K562 (cell line): ENCODE results near the gene IGF2. TPM values are rescaled to one million over a fixed set of nuclear protein-coding genes. Genes with fewer than 3 reads are reported as not detected.

ENCODE experiments used
- SETDB1 ChIP-seq: IDR thresholded peaks from one replicate; pipeline ENCODE4 v1.6.1; 2012; ENCODE audit warnings: low read length, control low read depth, inconsistent platforms
- ZNF76 ChIP-seq: fragments of 250-450 bp; sonication (Bioruptor Pico); IDR thresholded peaks from 2 replicates; pipeline ENCODE4 v1.4.0; 2020; ENCODE audit warnings: mild to moderate bottlenecking, moderate library complexity, borderline replicate concordance
- polyA plus RNA-seq, 8 experiments: library from polyadenylated mRNA; depleted of rRNA in 4 of 8; stranded (reverse) in 5 of 8; unstranded in 3 of 8; fragments of >200 nt; fragmentation: Nextera tagmentation in 2 of 8; fragmentation: Illumina TruSeq in 1 of 8; extraction: Ambion mirVana in 2 of 8; extraction: Trizol in 1 of 8; gene quantifications; 2 replicates each; pipeline versions ENCODE4 v1.2.1 to v1.2.3, GENCODE V29; 2011 to 2014; ENCODE audit warnings: inconsistent platforms in 1 of 8, missing spikeins in 1 of 8
- total RNA-seq, 7 experiments: library from RNA; depleted of rRNA in 6 of 7; stranded (reverse); fragments of >200 nt in 6 of 7; fragmentation: Illumina TruSeq in 2 of 7; extraction: Trizol in 2 of 7; gene quantifications; 2 replicates each; pipeline versions ENCODE4 v1.2.1 to v1.2.3, GENCODE V29; 2011 to 2021; ENCODE audit warnings: low replicate concordance in 1 of 7
- TF ChIP-seq, protein P1 (sequence below): fragments of 450-650 bp; IDR thresholded peaks from 2 replicates; pipeline ENCODE4 v1.6.1; 2018; ENCODE audit not compliant: partially characterized antibody
- TF ChIP-seq, protein P2 (sequence below): fragments of 250-450 bp; sonication (Bioruptor Pico); IDR thresholded peaks from 2 replicates; pipeline ENCODE4 v1.4.0; 2020

Gene IGF2
- total and polyA plus RNA-seq, 9 of the 15 experiments (the other 6 are each of a cell fraction or from before 2014, with no cell fraction given), result 0.16 TPM; not detected in 8

DNA sequence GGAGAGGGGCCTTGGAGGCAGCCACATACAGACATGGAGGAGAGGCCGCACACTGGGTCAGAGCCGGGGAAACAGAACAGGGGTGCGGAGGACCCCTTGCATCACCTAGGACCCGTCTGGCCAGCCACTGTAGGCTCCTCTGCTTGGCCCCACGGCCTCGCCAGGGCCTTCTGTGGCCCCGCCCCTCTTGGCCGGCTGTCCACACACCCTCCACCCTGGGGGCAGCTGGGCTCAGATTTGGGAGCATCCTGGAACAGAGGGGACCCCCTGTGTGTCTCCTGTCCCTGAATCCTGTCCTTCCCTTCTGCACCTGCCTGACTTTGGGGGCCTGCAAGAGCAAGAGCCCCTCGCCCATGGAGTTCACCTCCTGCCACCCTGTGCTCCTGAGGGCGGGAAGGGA, 40.3 kb upstream of the IGF2 start (continued):
- TF ChIP-seq, protein P1, sequence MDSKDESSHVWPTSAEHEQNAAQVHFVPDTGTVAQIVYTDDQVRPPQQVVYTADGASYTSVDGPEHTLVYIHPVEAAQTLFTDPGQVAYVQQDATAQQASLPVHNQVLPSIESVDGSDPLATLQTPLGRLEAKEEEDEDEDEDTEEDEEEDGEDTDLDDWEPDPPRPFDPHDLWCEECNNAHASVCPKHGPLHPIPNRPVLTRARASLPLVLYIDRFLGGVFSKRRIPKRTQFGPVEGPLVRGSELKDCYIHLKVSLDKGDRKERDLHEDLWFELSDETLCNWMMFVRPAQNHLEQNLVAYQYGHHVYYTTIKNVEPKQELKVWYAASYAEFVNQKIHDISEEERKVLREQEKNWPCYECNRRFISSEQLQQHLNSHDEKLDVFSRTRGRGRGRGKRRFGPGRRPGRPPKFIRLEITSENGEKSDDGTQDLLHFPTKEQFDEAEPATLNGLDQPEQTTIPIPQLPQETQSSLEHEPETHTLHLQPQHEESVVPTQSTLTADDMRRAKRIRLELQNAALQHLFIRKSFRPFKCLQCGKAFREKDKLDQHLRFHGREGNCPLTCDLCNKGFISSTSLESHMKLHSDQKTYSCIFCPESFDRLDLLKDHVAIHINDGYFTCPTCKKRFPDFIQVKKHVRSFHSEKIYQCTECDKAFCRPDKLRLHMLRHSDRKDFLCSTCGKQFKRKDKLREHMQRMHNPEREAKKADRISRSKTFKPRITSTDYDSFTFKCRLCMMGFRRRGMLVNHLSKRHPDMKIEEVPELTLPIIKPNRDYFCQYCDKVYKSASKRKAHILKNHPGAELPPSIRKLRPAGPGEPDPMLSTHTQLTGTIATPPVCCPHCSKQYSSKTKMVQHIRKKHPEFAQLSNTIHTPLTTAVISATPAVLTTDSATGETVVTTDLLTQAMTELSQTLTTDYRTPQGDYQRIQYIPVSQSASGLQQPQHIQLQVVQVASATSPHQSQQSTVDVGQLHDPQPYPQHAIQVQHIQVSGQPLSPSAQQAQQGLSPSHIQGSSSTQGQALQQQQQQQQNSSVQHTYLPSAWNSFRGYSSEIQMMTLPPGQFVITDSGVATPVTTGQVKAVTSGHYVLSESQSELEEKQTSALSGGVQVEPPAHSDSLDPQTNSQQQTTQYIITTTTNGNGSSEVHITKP, result no peak
- TF ChIP-seq ZNF76 (CRISPR knock-in tag) (no peak), SETDB1 (no peak)
- TF ChIP-seq, protein P2, sequence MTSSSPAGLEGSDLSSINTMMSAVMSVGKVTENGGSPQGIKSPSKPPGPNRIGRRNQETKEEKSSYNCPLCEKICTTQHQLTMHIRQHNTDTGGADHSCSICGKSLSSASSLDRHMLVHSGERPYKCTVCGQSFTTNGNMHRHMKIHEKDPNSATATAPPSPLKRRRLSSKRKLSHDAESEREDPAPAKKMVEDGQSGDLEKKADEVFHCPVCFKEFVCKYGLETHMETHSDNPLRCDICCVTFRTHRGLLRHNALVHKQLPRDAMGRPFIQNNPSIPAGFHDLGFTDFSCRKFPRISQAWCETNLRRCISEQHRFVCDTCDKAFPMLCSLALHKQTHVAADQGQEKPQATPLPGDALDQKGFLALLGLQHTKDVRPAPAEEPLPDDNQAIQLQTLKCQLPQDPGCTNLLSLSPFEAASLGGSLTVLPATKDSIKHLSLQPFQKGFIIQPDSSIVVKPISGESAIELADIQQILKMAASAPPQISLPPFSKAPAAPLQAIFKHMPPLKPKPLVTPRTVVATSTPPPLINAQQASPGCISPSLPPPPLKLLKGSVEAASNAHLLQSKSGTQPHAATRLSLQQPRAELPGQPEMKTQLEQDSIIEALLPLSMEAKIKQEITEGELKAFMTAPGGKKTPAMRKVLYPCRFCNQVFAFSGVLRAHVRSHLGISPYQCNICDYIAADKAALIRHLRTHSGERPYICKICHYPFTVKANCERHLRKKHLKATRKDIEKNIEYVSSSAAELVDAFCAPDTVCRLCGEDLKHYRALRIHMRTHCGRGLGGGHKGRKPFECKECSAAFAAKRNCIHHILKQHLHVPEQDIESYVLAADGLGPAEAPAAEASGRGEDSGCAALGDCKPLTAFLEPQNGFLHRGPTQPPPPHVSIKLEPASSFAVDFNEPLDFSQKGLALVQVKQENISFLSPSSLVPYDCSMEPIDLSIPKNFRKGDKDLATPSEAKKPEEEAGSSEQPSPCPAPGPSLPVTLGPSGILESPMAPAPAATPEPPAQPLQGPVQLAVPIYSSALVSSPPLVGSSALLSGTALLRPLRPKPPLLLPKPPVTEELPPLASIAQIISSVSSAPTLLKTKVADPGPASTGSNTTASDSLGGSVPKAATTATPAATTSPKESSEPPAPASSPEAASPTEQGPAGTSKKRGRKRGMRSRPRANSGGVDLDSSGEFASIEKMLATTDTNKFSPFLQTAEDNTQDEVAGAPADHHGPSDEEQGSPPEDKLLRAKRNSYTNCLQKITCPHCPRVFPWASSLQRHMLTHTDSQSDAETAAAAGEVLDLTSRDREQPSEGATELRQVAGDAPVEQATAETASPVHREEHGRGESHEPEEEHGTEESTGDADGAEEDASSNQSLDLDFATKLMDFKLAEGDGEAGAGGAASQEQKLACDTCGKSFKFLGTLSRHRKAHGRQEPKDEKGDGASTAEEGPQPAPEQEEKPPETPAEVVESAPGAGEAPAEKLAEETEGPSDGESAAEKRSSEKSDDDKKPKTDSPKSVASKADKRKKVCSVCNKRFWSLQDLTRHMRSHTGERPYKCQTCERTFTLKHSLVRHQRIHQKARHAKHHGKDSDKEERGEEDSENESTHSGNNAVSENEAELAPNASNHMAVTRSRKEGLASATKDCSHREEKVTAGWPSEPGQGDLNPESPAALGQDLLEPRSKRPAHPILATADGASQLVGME (CRISPR knock-in tag), result no peak
